ENCODE data around the gene CMTM8. TPM values are rescaled to one million over a fixed set of nuclear protein-coding genes. Genes with fewer than 3 reads are reported as not detected.
A peak's percentile ranks its signal among the peaks of the same experiment; 100 is the strongest.

The CMTM8 gene
- total RNA-seq, 2 donors from 2014 or later = 5.2 to 7.2 TPM

- Mint-ChIP-seq H3K4me3 (no peak overlapping the region), H3K4me1 (peaks cover 24% of the 10 kb centered on the region), H3K9me3 (peaks cover 4% of the 10 kb centered on the region), H3K27ac (no peak overlapping the region), H3K36me3 (ENCODE audit: low read depth) (no peaks in the 10 kb centered on the region), H3K27me3 (no peaks in the 10 kb centered on the region)
- ATAC-seq (replicated peaks) = no peak
Measured at GRCh38 chr3:32411442-32411841, 173.0 kb downstream of the CMTM8 start.

GRCh38 chr3:32412887-32413286, 174.4 kb downstream of the CMTM8 start:
- ATAC-seq (replicated peaks) = no peak
- Mint-ChIP-seq H3K36me3 (ENCODE audit: low read depth) (no peaks in the 10 kb centered on the region), H3K9me3 (peaks cover 4% of the 10 kb centered on the region), H3K27ac (no peak overlapping the region), H3K4me3 (no peak overlapping the region), H3K27me3 (no peaks in the 10 kb centered on the region), H3K4me1 (peaks cover 22% of the 10 kb centered on the region)

GRCh38 chr3:32413845-32414521, 175.5 kb downstream of the CMTM8 start:
- peaks cover 22% of the 10 kb centered on the region for H3K4me1 Mint-ChIP-seq
- no peaks in the 10 kb centered on the region for H3K27me3 Mint-ChIP-seq
- peak overlapping the region; percentile 88 for H3K27ac Mint-ChIP-seq
- H3K36me3 Mint-ChIP-seq (ENCODE audit: low read depth) = no peaks in the 10 kb centered on the region
- ATAC-seq (replicated peaks) = no peak
- H3K9me3 Mint-ChIP-seq = peaks cover 4% of the 10 kb centered on the region
- H3K4me3 Mint-ChIP-seq = peak overlapping the region; percentile 82

GRCh38 chr3:32414522-32415202, 176.2 kb downstream of the CMTM8 start:
- H3K4me3 Mint-ChIP-seq = peak overlapping the region; percentile 82
- peak; percentile 95 for ATAC-seq (replicated peaks)
- H3K27me3 Mint-ChIP-seq = no peaks in the 10 kb centered on the region
- peaks cover 25% of the 10 kb centered on the region for H3K4me1 Mint-ChIP-seq
- no peaks in the 10 kb centered on the region for H3K36me3 Mint-ChIP-seq (ENCODE audit: low read depth)
- H3K9me3 Mint-ChIP-seq = peaks cover 4% of the 10 kb centered on the region
- peak overlapping the region; percentile 88 for H3K27ac Mint-ChIP-seq

- no peaks in the 10 kb centered on the region for H3K36me3 Mint-ChIP-seq (ENCODE audit: low read depth)
- peak; percentile 20 for ATAC-seq (replicated peaks)
- H3K27me3 Mint-ChIP-seq = no peaks in the 10 kb centered on the region
- peaks cover 63% of the 10 kb centered on the region for H3K4me1 Mint-ChIP-seq
- no peaks in the 10 kb centered on the region for H3K9me3 Mint-ChIP-seq
- peak overlapping the region; percentile 72 for H3K4me3 Mint-ChIP-seq
- peak overlapping the region; percentile 85 for H3K27ac Mint-ChIP-seq
Measured at GRCh38 chr3:32419742-32420125, 181.3 kb downstream of the CMTM8 start.

Other genes with a start within 250 kb of the CMTM8 start
- gene GPD1L, start 132.1 kb upstream of the CMTM8 start, total RNA-seq = 10 to 100 TPM in 1 of 2 donors, 1 to 10 TPM in 1; 7.6 to 18.8 TPM
- 10 to 100 TPM; 26.9 to 51.1 TPM for gene CMTM7, start 153.2 kb downstream of the CMTM8 start, total RNA-seq